Trophoblast cell (in vitro differentiated cells and primary cell): ENCODE results near the gene XRN2.

ENCODE experiments used
- DNase-seq, 2 donors: peaks; one replicate each; pipeline ENCODE4 v3.0.0-alpha.2; 2016
- H2AFZ ChIP-seq: 2 replicates; pipeline ENCODE4 v1.6.1; 2013; ENCODE audit warnings: low read length, moderate library complexity, mild to moderate bottlenecking; ENCODE audit not compliant: insufficient read depth, poor library complexity
- H2AK5ac ChIP-seq: 2 replicates; pipeline ENCODE4 v1.6.1; 2013; ENCODE audit warnings: mild to moderate bottlenecking, low read length
- H2BK120ac ChIP-seq: 2 replicates; pipeline ENCODE4 v1.6.1; 2013; ENCODE audit warnings: low read length, mild to moderate bottlenecking, moderate library complexity; ENCODE audit not compliant: insufficient read depth, poor library complexity
- H2BK12ac ChIP-seq: 2 replicates; pipeline ENCODE4 v1.6.1; 2013; ENCODE audit warnings: mild to moderate bottlenecking, low read length, moderate library complexity
- H2BK5ac ChIP-seq: 2 replicates; pipeline ENCODE4 v1.6.1; 2013; ENCODE audit warnings: low read length, low read depth, moderate library complexity, mild to moderate bottlenecking; ENCODE audit not compliant: poor library complexity
- H3K14ac ChIP-seq: 2 replicates; pipeline ENCODE4 v1.6.1; 2013; ENCODE audit warnings: mild to moderate bottlenecking, low read length
- H3K18ac ChIP-seq: 2 replicates; pipeline ENCODE4 v1.6.1; 2013; ENCODE audit warnings: mild to moderate bottlenecking, low read length
- H3K23ac ChIP-seq: 2 replicates; pipeline ENCODE4 v1.6.1; 2013; ENCODE audit warnings: low read length
- H3K27ac ChIP-seq: 2 replicates; pipeline ENCODE4 v1.5.1; 2013; ENCODE audit warnings: low read depth, mild to moderate bottlenecking, inconsistent platforms, low read length, moderate library complexity
- H3K27me3 ChIP-seq: 2 replicates; pipeline ENCODE4 v1.6.1; 2013; ENCODE audit warnings: inconsistent platforms, mild to moderate bottlenecking, low read length, moderate library complexity; ENCODE audit not compliant: insufficient read depth
- H3K36me3 ChIP-seq, 2 experiments: 1 replicate in 1 of 2; 2 replicates in 1 of 2; pipeline ENCODE4 v1.6.1; 2013; ENCODE audit warnings: low read length in 2 of 2, mild to moderate bottlenecking in 2 of 2, moderate library complexity in 1 of 2; ENCODE audit not compliant: insufficient read depth in 2 of 2, control insufficient read depth in 1 of 2
- H3K4ac ChIP-seq: 2 replicates; pipeline ENCODE4 v1.6.1; 2013; ENCODE audit warnings: low read depth, mild to moderate bottlenecking, low read length, moderate library complexity
- H3K4me1 ChIP-seq, 2 experiments: 1 replicate in 1 of 2; 2 replicates in 1 of 2; pipeline ENCODE4 v1.6.1; 2013; ENCODE audit warnings: low read length in 2 of 2, mild to moderate bottlenecking in 2 of 2, moderate library complexity in 1 of 2; ENCODE audit not compliant: insufficient read depth in 2 of 2, control insufficient read depth in 1 of 2
- H3K4me2 ChIP-seq: 2 replicates; pipeline ENCODE4 v1.6.1; 2013; ENCODE audit warnings: inconsistent platforms, mild to moderate bottlenecking, low read length, moderate library complexity
- H3K4me3 ChIP-seq: 2 replicates; pipeline ENCODE4 v1.5.1; 2013; ENCODE audit warnings: mild to moderate bottlenecking, low read depth, low read length, inconsistent platforms
- H3K79me1 ChIP-seq: one replicate; pipeline ENCODE4 v1.6.1; 2013; ENCODE audit warnings: low read length
- H3K79me2 ChIP-seq: 2 replicates; pipeline ENCODE4 v1.6.1; 2013; ENCODE audit warnings: low read length, mild to moderate bottlenecking; ENCODE audit not compliant: control insufficient read depth, insufficient read depth, poor library complexity
- H3K9ac ChIP-seq: 2 replicates; pipeline ENCODE4 v1.6.1; 2013; ENCODE audit warnings: mild to moderate bottlenecking, low read length
- H3K9me3 ChIP-seq: 2 replicates; pipeline ENCODE4 v1.6.1; 2013; ENCODE audit warnings: low read depth, mild to moderate bottlenecking, control low read depth, inconsistent platforms, low read length; ENCODE audit not compliant: insufficient read depth
- H4K12ac ChIP-seq: 2 replicates; pipeline ENCODE4 v1.6.1; 2013; ENCODE audit warnings: low read depth, mild to moderate bottlenecking, low read length, moderate library complexity
- H4K8ac ChIP-seq: 2 replicates; pipeline ENCODE4 v1.6.1; 2013; ENCODE audit warnings: low read depth, mild to moderate bottlenecking, low read length, moderate library complexity
- H4K91ac ChIP-seq: one replicate; pipeline ENCODE4 v1.6.1; 2013; ENCODE audit warnings: low read depth, mild to moderate bottlenecking, low read length, moderate library complexity
- WGBS: extraction: QIAGEN DNeasy Blood & Tissue Kit; methylation state at CpG from one replicate; pipeline ENCODE4 v1.1.7; 2013; ENCODE audit warnings: missing lambda C conversion rate; ENCODE audit not compliant: insufficient read length, insufficient coverage; ENCODE audit errors: extremely low coverage; 5-methylcytosine and 5-hydroxymethylcytosine counted together

Gene XRN2

GRCh38 chr20:21262812-21263211 lies 40.3 kb upstream of the XRN2 start:
- H3K36me3 ChIP-seq: no peaks in the 10 kb centered on the region
- no peaks in the 10 kb centered on the region for H3K79me2 ChIP-seq
- H2AFZ ChIP-seq: no peak overlapping the region
- H2BK120ac ChIP-seq: no peak overlapping the region
- no peak overlapping the region for H2BK5ac ChIP-seq
- peaks cover 8% of the 10 kb centered on the region for H3K9me3 ChIP-seq
- no peak overlapping the region for H2AK5ac ChIP-seq
- H3K79me1 ChIP-seq: no peaks in the 10 kb centered on the region
- DNase-seq: no peak
- no peaks in the 10 kb centered on the region for H3K27me3 ChIP-seq
- no peak overlapping the region for H3K14ac ChIP-seq
- H3K4me1 ChIP-seq: no peaks in the 10 kb centered on the region
- H3K4ac ChIP-seq: no peak overlapping the region
- H3K4me2 ChIP-seq: no peak overlapping the region
- no peak overlapping the region for H3K9ac ChIP-seq
- WGBS: no CpG with 5 or more reads among the region's 2 CpGs
- no peak overlapping the region for H3K18ac ChIP-seq
- H2BK12ac ChIP-seq: no peak overlapping the region
- H4K12ac ChIP-seq: no peak overlapping the region
- no peak overlapping the region for H3K4me3 ChIP-seq
- no peak overlapping the region for H4K8ac ChIP-seq
- H4K91ac ChIP-seq: no peak overlapping the region
- no peak overlapping the region for H3K27ac ChIP-seq
- H3K23ac ChIP-seq: no peak overlapping the region

GRCh38 chr20:21265261-21266190 lies 37.6 kb upstream of the XRN2 start:
- H3K4me2 ChIP-seq: no peak overlapping the region
- WGBS: no CpG with 5 or more reads among the region's 15 CpGs
- H2AFZ ChIP-seq: no peak overlapping the region
- no peak overlapping the region for H3K4ac ChIP-seq
- no peak overlapping the region for H3K27ac ChIP-seq
- no peak for DNase-seq
- H3K18ac ChIP-seq: no peak overlapping the region
- no peak overlapping the region for H2BK12ac ChIP-seq
- H3K79me2 ChIP-seq: no peaks in the 10 kb centered on the region
- H3K23ac ChIP-seq: peak overlapping the region; percentile 17
- H2BK120ac ChIP-seq: no peak overlapping the region
- no peak overlapping the region for H3K14ac ChIP-seq
- no peaks in the 10 kb centered on the region for H3K36me3 ChIP-seq
- no peak overlapping the region for H4K91ac ChIP-seq
- no peak overlapping the region for H3K9ac ChIP-seq
- no peak overlapping the region for H3K4me3 ChIP-seq
- no peak overlapping the region for H2AK5ac ChIP-seq
- peaks cover 8% of the 10 kb centered on the region for H3K9me3 ChIP-seq
- H4K8ac ChIP-seq: no peak overlapping the region
- no peaks in the 10 kb centered on the region for H3K4me1 ChIP-seq
- H4K12ac ChIP-seq: no peak overlapping the region
- no peak overlapping the region for H2BK5ac ChIP-seq
- no peaks in the 10 kb centered on the region for H3K27me3 ChIP-seq
- no peaks in the 10 kb centered on the region for H3K79me1 ChIP-seq

- H3K18ac ChIP-seq: no peak overlapping the region
- no peaks in the 10 kb centered on the region for H3K27me3 ChIP-seq
- H3K14ac ChIP-seq: no peak overlapping the region
- no peak overlapping the region for H2BK5ac ChIP-seq
- no peak overlapping the region for H3K27ac ChIP-seq
- no peak overlapping the region for H4K8ac ChIP-seq
- no peaks in the 10 kb centered on the region for H3K36me3 ChIP-seq
- no peak overlapping the region for H2BK12ac ChIP-seq
- H3K4me3 ChIP-seq: no peak overlapping the region
- no peak for DNase-seq
- no peaks in the 10 kb centered on the region for H3K4me1 ChIP-seq
- H3K9ac ChIP-seq: no peak overlapping the region
- no peak overlapping the region for H3K4me2 ChIP-seq
- H4K12ac ChIP-seq: no peak overlapping the region
- H3K79me2 ChIP-seq: no peaks in the 10 kb centered on the region
- H4K91ac ChIP-seq: no peak overlapping the region
- no peak overlapping the region for H2BK120ac ChIP-seq
- H3K79me1 ChIP-seq: no peaks in the 10 kb centered on the region
- no peak overlapping the region for H2AK5ac ChIP-seq
- peaks cover 8% of the 10 kb centered on the region for H3K9me3 ChIP-seq
- no peak overlapping the region for H3K4ac ChIP-seq
- WGBS: no CpG with 5 or more reads among the region's 5 CpGs
- no peak overlapping the region for H3K23ac ChIP-seq
- H2AFZ ChIP-seq: no peak overlapping the region
Observed at GRCh38 chr20:21266191-21266536, 37.0 kb upstream of the XRN2 start.

GRCh38 chr20:21269772-21270171 lies 33.4 kb upstream of the XRN2 start:
- no CpG with 5 or more reads among the region's 2 CpGs for WGBS
- no peaks in the 10 kb centered on the region for H3K36me3 ChIP-seq

More at GRCh38 chr20:21269772-21270171, 33.4 kb upstream of the XRN2 start:
- no peaks in the 10 kb centered on the region for H3K27me3 ChIP-seq
- H3K4me3 ChIP-seq: no peak overlapping the region
- H3K14ac ChIP-seq: no peak overlapping the region
- no peak overlapping the region for H2BK120ac ChIP-seq
- H3K79me1 ChIP-seq: no peaks in the 10 kb centered on the region
- H3K79me2 ChIP-seq: no peaks in the 10 kb centered on the region
- H3K9me3 ChIP-seq: peaks cover 8% of the 10 kb centered on the region
- no peak overlapping the region for H3K4ac ChIP-seq
- H4K91ac ChIP-seq: no peak overlapping the region
- no peak overlapping the region for H2BK12ac ChIP-seq
- H3K23ac ChIP-seq: no peak overlapping the region
- no peak for DNase-seq
- H2AK5ac ChIP-seq: no peak overlapping the region
- no peak overlapping the region for H4K12ac ChIP-seq
- no peak overlapping the region for H3K4me2 ChIP-seq
- H2BK5ac ChIP-seq: no peak overlapping the region
- no peak overlapping the region for H3K18ac ChIP-seq
- H2AFZ ChIP-seq: no peak overlapping the region
- peaks cover 0 to 2% of the 10 kb centered on the region in 2 experiments for H3K4me1 ChIP-seq
- no peak overlapping the region for H3K9ac ChIP-seq
- H3K27ac ChIP-seq: no peak overlapping the region
- no peak overlapping the region for H4K8ac ChIP-seq
